ENCODE data around the gene CAPZB.

GRCh38 chr1:19370453-19371170 is 114.7 kb downstream of the CAPZB start:
- TF ChIP-seq CTCF (IDR thresholded peaks at IDR 0.05; ENCODE audit: insufficient read depth, low read length, poor library complexity, severe bottlenecking) (no peak), EZH2phosphoT487 (conservative IDR thresholded peaks at IDR 0.05; ENCODE audit: low read length) (no peak)
